DMS53 (cell line): ENCODE results near the gene SPINK7.

Experiments
- DNase-seq: peaks from one replicate; lab custom pipeline; 2025; lab: John Stamatoyannopoulos, UW

Gene SPINK7

DNA sequence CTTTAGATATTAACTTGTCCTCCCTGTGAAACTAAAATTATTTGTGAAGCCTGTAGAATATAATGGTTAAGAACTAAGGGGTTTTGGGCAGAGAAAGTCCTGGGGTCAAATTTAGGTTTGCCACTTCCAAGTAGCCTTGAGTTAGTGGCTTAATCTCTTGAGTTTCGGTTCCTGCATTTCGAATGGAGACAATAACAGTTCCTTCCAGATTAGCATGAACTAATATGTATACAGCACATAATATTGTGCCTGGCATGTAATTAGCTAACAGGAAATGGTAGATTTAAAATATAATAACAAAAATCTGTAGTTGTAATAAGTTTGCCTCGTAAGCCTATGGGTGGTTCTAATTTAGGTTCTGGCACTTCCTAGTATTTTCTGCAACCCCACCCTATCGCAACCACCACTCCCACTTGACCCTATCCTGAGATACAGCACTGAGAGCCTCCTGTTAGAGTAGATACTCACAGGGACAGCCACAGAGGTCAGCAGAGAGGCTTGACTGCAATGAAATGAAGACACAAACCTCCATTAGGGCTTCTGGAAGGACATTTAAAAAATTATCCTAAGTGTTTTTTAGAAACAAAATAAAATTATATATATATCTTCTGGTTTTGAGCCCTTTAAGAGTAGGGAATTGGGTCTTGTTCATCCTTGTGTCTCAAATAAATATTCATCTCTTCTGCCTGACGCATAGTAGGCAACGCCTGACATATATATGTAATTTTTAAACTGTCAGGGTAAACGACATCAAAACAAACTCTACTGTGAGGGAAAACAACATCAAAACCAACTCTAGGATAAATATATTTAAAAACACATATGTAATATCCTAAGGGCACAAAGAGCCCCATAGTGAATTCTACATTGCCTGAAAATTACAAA, 31.6 kb downstream of the SPINK7 start:
- DNase-seq, result no peak

DNA sequence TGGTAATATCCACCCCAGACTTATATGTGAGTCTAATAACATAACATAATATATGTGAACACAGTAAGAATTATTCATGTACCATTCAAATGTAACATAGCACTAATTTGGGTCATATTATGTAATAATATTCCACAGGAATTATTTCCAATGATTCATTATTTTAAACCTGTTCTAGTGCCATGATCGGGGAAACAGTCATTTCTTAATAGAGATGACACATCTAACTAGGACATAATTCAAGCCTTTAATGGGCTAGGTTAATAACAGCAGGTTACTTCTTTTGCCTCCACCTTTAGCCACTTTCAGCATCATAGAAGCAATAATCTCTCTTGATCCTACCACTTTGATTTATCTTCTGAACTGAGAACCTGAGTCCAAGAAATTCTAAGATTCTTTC, 35.5 kb downstream of the SPINK7 start:
- DNase-seq, result no peak

DNA sequence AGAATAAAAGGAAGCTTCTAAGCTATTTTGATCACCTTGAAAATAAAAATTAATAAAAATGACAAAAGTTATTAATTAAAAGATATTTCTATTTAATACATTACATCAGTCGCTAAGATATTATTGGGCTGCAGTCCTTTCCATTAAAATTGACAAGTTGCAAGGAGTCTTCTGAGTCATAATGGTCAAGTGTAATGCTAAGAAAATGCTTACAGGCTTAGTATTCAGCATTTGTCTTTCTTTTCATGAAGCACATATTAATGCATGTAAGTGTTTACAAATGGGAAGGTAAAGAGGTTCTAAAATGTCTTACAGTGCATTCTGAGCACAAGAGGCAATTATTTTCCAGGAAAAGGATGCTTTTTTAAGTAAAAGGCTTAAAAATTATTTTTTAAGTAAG, 40.5 kb downstream of the SPINK7 start:
- no peak for DNase-seq

DNA sequence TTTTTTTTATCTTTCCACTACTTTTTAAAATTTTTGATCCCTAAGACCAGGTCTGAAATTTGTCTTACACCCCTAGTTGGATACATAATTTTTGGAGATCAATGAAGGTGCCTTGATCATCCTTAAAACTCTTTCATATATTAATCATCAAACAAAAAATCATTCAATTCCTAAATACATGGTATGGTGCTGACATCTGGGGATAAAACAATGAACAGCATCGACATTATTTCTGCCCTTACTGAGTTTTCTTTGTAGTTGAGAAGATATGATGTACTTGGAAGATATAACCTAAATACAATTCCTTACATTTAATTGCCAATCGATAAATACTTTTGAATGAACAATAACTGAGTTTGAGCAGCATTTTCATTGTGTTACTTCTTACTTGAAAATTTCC, 41.4 kb downstream of the SPINK7 start:
- no peak for DNase-seq

DNA sequence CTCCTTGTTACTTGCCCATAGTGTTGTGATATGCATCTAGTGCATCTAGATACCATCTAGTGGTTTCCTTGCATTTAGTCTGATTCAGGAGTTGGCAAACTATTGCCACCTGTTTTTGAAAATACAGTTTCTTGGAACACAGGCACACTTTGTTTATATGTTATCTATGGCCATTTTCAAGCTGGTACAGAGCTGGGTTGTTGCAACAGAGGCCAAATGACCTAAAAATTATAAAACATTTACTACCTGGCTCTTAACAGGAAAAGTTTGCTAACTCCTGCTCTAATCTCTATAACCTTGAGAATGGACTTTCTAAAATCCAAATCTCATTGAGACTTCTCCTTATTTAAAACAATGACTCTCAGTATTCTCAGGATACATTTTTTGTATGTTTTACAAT, 52.1 kb downstream of the SPINK7 start:
- DNase-seq, result no peak
